ENCODE data around the gene USP40. TPM values are rescaled to one million over a fixed set of nuclear protein-coding genes. Genes with fewer than 3 reads are reported as not detected.

USP40 gene
- total RNA-seq, 1 experiment from 2014 or later = 10.3 TPM

GRCh38 chr2:233501198-233502076, 65.1 kb downstream of the USP40 start:
- Mint-ChIP-seq H3K4me3 (no peak overlapping the region), H3K27me3 (ENCODE audit: low read depth) (no peaks in the 10 kb centered on the region), H3K4me1 (peaks cover 5% of the 10 kb centered on the region), H3K27ac (no peak overlapping the region), H3K36me3 (peaks cover 16% of the 10 kb centered on the region), H3K9me3 (peaks cover 21% of the 10 kb centered on the region)
- ATAC-seq (no peak), DNase-seq (ENCODE audit: low spot score) (no peak)
- TF ChIP-seq JAZF1 (CRISPR knock-in tag; IDR thresholded peaks at IDR 0.05) = no peak
- peak; percentile 30; the same call in 1 of the 2 replicates for TF ChIP-seq PRDM15 (CRISPR knock-in tag; IDR thresholded peaks at IDR 0.05)
- ChIA-PET POLR2A (no interaction called here), CTCF (interaction anchor here (0.9 kb wide), 1 partner anchor 53 kb away, joined by 3 read pairs; no protein-coding TSS in a partner anchor)

- Mint-ChIP-seq H3K27ac (no peak overlapping the region), H3K4me1 (peaks cover 5% of the 10 kb centered on the region), H3K27me3 (ENCODE audit: low read depth) (no peaks in the 10 kb centered on the region), H3K4me3 (no peak overlapping the region), H3K9me3 (peaks cover 21% of the 10 kb centered on the region), H3K36me3 (peaks cover 16% of the 10 kb centered on the region)
- ChIA-PET CTCF (no interaction called here), POLR2A (no interaction called here)
- ATAC-seq (no peak), DNase-seq (ENCODE audit: low spot score) (no peak)
- TF ChIP-seq TP53 (CRISPR knock-in tag; IDR thresholded peaks at IDR 0.05) (no peak), ZNF317 (CRISPR knock-in tag; IDR thresholded peaks at IDR 0.05; ENCODE audit: borderline replicate concordance, low read depth) (no peak), AR (CRISPR knock-in tag; IDR thresholded peaks at IDR 0.05) (no peak), ZNF416 (CRISPR knock-in tag; IDR thresholded peaks at IDR 0.05) (no peak), KAT7 (CRISPR knock-in tag; IDR thresholded peaks at IDR 0.05; ENCODE audit: borderline replicate concordance) (no peak), MXD4 (CRISPR knock-in tag; IDR thresholded peaks at IDR 0.05; ENCODE audit: borderline replicate concordance) (no peak), FOXK1 (CRISPR knock-in tag; IDR thresholded peaks at IDR 0.05) (no peak), JUN (CRISPR knock-in tag; IDR thresholded peaks at IDR 0.05) (no peak), ATF6 (CRISPR knock-in tag; IDR thresholded peaks at IDR 0.05) (no peak), NFYB (CRISPR knock-in tag; conservative IDR thresholded peaks at IDR 0.05; ENCODE audit: low read depth) (no peak), CREM (CRISPR knock-in tag; IDR thresholded peaks at IDR 0.05) (no peak), TCF7 (CRISPR knock-in tag; IDR thresholded peaks at IDR 0.05; ENCODE audit: low read depth) (no peak), PRRX2 (CRISPR knock-in tag; IDR thresholded peaks at IDR 0.05) (no peak)
- TF ChIP-seq, protein P1, sequence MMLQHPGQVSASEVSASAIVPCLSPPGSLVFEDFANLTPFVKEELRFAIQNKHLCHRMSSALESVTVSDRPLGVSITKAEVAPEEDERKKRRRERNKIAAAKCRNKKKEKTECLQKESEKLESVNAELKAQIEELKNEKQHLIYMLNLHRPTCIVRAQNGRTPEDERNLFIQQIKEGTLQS (CRISPR knock-in tag; conservative IDR thresholded peaks at IDR 0.05) = no peak
- TF ChIP-seq, protein P2, sequence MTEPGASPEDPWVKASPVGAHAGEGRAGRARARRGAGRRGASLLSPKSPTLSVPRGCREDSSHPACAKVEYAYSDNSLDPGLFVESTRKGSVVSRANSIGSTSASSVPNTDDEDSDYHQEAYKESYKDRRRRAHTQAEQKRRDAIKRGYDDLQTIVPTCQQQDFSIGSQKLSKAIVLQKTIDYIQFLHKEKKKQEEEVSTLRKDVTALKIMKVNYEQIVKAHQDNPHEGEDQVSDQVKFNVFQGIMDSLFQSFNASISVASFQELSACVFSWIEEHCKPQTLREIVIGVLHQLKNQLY (CRISPR knock-in tag; IDR thresholded peaks at IDR 0.05) = no peak
- TF ChIP-seq, protein P3, sequence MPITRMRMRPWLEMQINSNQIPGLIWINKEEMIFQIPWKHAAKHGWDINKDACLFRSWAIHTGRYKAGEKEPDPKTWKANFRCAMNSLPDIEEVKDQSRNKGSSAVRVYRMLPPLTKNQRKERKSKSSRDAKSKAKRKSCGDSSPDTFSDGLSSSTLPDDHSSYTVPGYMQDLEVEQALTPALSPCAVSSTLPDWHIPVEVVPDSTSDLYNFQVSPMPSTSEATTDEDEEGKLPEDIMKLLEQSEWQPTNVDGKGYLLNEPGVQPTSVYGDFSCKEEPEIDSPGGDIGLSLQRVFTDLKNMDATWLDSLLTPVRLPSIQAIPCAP (CRISPR knock-in tag; IDR thresholded peaks at IDR 0.05) = no peak
- TF ChIP-seq, protein P4, sequence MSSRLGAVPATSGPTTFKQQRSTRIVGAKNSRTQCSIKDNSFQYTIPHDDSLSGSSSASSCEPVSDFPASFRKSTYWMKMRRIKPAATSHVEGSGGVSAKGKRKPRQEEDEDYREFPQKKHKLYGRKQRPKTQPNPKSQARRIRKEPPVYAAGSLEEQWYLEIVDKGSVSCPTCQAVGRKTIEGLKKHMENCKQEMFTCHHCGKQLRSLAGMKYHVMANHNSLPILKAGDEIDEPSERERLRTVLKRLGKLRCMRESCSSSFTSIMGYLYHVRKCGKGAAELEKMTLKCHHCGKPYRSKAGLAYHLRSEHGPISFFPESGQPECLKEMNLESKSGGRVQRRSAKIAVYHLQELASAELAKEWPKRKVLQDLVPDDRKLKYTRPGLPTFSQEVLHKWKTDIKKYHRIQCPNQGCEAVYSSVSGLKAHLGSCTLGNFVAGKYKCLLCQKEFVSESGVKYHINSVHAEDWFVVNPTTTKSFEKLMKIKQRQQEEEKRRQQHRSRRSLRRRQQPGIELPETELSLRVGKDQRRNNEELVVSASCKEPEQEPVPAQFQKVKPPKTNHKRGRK (CRISPR knock-in tag; IDR thresholded peaks at IDR 0.05; ENCODE audit: borderline replicate concordance) = no peak
These were observed 66.7 kb downstream of the USP40 start for GRCh38 chr2:233499928-233500327.
